HFFc6 (cell line): ENCODE measurements around the gene KIF13A. TPM values are rescaled to one million over a fixed set of nuclear protein-coding genes. Genes with fewer than 3 reads are reported as not detected.
"Not testable (repeated sequence)": the region's sequence is repeated elsewhere in the genome, so short reads cannot be mapped to it uniquely, and the experiment has no call there.

Source experiments
- DNase-seq: peaks from one replicate; pipeline ENCODE4 v3.0.0-alpha.2; 2018
- H3K27ac Mint-ChIP-seq: 2 replicates; pipeline ENCODE4 v1.8.0; 2020; ENCODE audit warnings: mild to moderate bottlenecking, mixed read lengths
- H3K27me3 Mint-ChIP-seq: 2 replicates; pipeline ENCODE4 v1.8.0; 2021; ENCODE audit warnings: mild to moderate bottlenecking, moderate library complexity, mixed read lengths; ENCODE audit not compliant: insufficient read depth
- H3K36me3 Mint-ChIP-seq: 2 replicates; pipeline ENCODE4 v1.8.0; 2021; ENCODE audit warnings: low read depth, mixed read lengths
- H3K4me1 Mint-ChIP-seq: 2 replicates; pipeline ENCODE4 v1.8.0; 2020; ENCODE audit warnings: low read depth, mixed read lengths
- H3K4me3 Mint-ChIP-seq: 2 replicates; pipeline ENCODE4 v1.8.0; 2020; ENCODE audit warnings: mild to moderate bottlenecking, moderate library complexity, mixed read lengths
- H3K9me3 Mint-ChIP-seq: 2 replicates; pipeline ENCODE4 v1.8.0; 2020; ENCODE audit warnings: mild to moderate bottlenecking, mixed read lengths
- CTCF ChIP-seq: fragments of 200-600 bp; sonication (generic); IDR thresholded peaks from 2 replicates; pipeline ENCODE4 v1.5.0; 2021; ENCODE audit warnings: antibody characterized with exemption, mild to moderate bottlenecking
- total RNA-seq, 6 experiments: library from RNA; stranded (reverse); fragmentation: NEBNext Ultra II Directional; extraction: Animal tissue kit (Norgen Biotek cat#: 25700); gene quantifications; 2 replicates in 1 of 6; 3 replicates in 5 of 6; pipeline ENCODE4 v1.2.3, GENCODE V29; 2021

The KIF13A gene
- total RNA-seq, 6 experiments from 2014 or later, result 63.7 to 72.8 (median 66.4) TPM

DNA sequence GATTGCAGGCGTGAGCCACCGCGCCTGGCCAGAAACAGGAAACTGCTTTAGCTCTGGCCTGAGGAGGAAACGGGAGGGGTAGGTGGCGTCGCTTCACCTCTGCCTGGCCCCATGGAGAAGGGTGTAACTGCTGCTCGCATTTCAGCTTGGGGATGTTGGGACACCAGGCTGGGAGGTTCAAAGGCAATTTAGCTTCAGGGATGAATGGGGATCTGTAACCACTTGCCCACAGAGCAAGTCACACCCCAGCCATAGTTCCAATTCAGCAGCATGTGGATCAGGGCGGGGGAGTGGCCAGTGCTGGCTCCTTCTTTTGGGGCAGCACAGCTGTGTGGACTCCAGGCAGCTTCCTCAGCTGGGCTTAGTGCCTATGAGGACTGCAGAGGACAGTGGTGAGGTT, 245.9 kb downstream of the KIF13A start:
- no peak for DNase-seq
- H3K4me3 Mint-ChIP-seq, result no peak overlapping the region
- TF ChIP-seq CTCF, result no peak
- H3K27me3 Mint-ChIP-seq, result peaks cover 11% of the 10 kb centered on the region
- peaks cover 28% of the 10 kb centered on the region for H3K9me3 Mint-ChIP-seq
- H3K4me1 Mint-ChIP-seq, result no peaks in the 10 kb centered on the region
- H3K36me3 Mint-ChIP-seq, result peaks cover 4% of the 10 kb centered on the region
- H3K27ac Mint-ChIP-seq, result no peak overlapping the region

DNA sequence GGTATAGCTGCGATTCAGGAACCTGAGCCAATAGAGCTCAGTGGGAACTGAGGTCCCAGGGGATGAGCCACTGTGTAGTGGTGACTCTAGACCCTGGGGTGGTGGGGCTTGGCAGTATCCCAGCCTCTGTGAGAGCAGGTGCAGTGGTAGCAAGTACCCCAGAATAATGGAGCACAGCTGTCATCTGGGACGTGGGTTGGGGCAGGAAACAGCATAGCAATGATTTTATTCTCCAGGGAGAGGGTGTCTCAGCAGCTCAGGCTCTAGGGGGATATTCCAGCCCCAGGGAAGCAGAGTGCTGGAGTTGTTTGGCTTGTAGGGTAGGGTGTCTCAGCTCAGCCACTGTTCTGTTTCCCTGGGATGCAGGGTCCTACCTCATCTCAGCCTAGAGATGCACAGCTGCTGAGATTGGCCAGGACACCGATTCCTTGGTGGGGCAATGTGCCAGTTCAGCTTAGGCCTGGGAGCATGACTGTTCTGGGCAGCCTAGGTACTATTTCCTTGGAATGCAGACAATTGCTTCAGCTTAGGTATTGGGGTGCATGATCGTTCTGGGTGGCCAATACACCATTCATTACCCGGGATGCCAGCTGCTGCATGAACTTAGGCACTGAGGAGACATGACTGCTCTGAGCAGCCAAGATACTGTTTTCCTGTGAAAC, 246.7 kb downstream of the KIF13A start:
- Mint-ChIP-seq H3K27ac (no peak overlapping the region), H3K36me3 (peaks cover 4% of the 10 kb centered on the region), H3K27me3 (peaks cover 11% of the 10 kb centered on the region), H3K4me1 (no peaks in the 10 kb centered on the region), H3K9me3 (peaks cover 32% of the 10 kb centered on the region), H3K4me3 (no peak overlapping the region)
- TF ChIP-seq CTCF, result no peak
- no peak for DNase-seq

DNA sequence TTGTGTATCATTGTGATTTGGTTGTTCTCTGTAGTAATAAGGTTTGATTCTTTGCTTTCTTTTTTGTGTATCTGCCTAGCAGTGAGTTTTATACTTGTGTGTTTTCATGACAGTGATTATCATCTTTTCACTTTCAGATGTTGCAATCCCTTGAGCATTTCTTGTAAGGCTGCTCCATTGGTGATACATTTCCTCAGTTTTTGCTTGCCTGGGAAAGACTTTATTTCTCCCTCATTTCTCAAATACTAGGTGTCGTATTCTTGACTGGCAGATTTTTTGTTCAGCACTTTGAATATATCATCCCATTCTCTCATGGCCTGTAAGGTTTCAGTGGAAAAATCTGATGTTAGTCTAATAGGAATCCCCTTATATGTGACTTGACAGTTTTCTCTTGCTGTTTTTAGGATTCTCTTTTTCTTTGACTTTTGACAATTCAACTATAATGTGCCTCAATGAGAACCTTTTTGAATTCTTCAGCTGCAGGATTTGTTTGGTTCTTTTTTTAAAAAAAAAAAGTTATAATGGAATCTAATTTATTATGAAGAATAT, 249.7 kb downstream of the KIF13A start:
- Mint-ChIP-seq H3K4me1 (no peaks in the 10 kb centered on the region), H3K4me3 (no peak overlapping the region), H3K9me3 (peaks cover 32% of the 10 kb centered on the region), H3K27ac (no peak overlapping the region), H3K27me3 (peaks cover 12% of the 10 kb centered on the region), H3K36me3 (peaks cover 4% of the 10 kb centered on the region)
- DNase-seq, result no peak
- TF ChIP-seq CTCF, result no peak

GRCh38 chr6:17735311-17735710, 252.1 kb downstream of the KIF13A start:
- not testable (repeated sequence) for H3K4me1 Mint-ChIP-seq, H3K36me3 Mint-ChIP-seq, H3K4me3 Mint-ChIP-seq, H3K27ac Mint-ChIP-seq, H3K27me3 Mint-ChIP-seq, DNase-seq
- peaks cover 32% of the 10 kb centered on the region for H3K9me3 Mint-ChIP-seq

DNA sequence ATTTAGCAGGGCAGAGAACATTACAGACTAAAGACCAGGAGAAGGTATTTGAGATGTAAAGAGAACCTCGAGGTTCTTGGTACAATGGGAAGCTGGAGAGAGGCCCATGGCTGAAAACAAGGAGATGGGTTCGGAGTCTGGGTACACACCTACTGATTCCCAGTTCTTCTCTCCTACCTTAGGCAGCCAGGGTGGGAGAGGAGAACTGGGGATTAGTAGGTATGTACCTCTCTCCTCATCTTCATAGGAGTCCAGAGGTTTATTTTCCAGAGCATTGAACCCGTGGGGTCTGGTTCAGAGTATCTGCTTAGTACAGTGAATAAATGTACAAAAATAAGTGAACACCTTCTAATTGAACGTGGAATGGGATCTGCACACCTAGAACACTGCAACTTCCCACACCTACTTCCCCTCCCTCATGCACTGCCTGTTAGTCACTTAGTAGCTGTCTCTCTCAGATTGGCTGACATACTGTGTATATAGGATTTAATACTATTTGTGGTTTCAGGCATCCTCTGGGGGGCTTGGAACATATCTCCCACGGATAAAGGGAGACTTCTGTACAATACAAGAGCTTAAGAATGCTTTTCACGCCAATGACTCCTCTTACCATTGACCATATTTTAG, 257.2 kb downstream of the KIF13A start:
- H3K9me3 Mint-ChIP-seq, result no peaks in the 10 kb centered on the region
- H3K27me3 Mint-ChIP-seq, result peaks cover 3% of the 10 kb centered on the region
- H3K36me3 Mint-ChIP-seq, result peaks cover 6% of the 10 kb centered on the region; the same call in 1 of the 2 replicates
- no peak for DNase-seq
- peaks cover 8% of the 10 kb centered on the region; the same call in 1 of the 2 replicates for H3K4me1 Mint-ChIP-seq
- H3K4me3 Mint-ChIP-seq, result no peak overlapping the region
- TF ChIP-seq CTCF, result no peak
- H3K27ac Mint-ChIP-seq, result no peak overlapping the region
